Stimulated activated CD8-positive, alpha-beta memory T cell treated with anti-CD3 and anti-CD28 coated beads, Interleukin-12 subunit alpha, Interleukin-12 subunit beta, amount 100 ng/mL, for 24 hours (primary cell): ENCODE data around the gene USP44.
"Not testable (repeated sequence)": the region's sequence is repeated elsewhere in the genome, so short reads cannot be mapped to it uniquely, and the experiment has no call there.

Source experiments
- DNase-seq: peaks from one replicate; pipeline ENCODE4 v3.0.0-alpha.2; 2020; ENCODE audit errors: extremely low read depth

Gene USP44

GRCh38 chr12:95551305-95551704, at the start of gene USP44:
Gene USP44, minus strand, starts transcription at chr12:95551476. Its CDS starts 17,220 bp downstream, at chr12:95534256.
- DNase-seq = no peak

DNA sequence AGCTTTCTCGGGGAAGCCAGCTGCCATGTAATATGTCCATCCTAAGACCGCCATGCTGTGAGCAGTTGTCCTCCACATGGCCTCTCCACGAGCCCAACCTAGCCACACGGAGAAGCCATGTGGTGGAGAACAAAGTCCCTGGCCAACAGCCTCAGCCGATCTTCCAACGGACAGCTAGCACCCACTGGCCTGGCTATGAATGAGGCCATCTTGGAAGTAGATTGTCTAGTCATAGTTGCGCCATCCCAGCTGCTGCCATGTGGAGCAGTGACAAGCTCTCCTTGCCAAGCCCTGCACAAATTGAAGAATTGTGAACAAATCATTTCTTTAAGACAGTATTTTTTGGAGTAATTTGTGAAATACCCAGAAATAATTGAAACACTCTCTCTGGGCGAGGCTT, 49.3 kb upstream of the USP44 start:
- no peak for DNase-seq

DNA sequence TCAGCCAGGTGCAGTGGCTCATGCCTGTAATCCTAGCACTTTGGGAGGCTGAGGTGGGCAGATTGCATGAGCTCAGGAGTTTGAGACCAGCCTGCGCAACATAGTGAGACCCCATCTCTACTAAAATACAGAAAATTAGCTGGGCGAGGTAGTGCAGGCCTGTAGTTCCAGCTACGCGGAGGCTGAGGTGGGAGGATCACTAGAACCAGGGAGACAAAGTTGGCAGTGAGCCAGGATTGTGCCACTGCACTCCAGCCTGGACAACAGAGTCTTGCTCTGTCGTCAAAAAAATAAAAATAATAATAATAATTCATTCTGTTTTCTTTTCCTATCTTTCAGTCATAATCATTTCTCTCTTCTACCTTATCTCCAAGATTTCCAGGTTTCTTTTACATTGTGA, 48.6 kb upstream of the USP44 start:
- DNase-seq = no peak

DNA sequence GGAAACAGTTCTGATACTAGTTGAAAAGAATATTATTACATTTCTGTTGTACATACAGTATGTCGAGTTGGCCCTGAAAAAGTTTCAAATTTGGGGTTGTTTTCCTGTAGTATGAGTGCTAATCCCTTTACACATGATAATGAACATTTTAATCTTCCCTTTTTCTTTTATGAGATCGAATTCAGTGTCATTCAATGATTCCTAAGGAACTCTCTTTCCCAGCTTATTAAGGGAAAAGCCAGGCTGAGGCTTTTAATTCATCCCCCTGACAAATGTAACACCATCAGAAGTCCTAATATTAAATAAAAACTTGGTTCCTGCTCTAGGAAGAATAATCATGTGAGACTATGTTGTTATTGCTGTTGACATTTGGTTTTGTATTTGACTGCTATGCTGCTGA, 42.9 kb upstream of the USP44 start:
- no peak for DNase-seq

DNA sequence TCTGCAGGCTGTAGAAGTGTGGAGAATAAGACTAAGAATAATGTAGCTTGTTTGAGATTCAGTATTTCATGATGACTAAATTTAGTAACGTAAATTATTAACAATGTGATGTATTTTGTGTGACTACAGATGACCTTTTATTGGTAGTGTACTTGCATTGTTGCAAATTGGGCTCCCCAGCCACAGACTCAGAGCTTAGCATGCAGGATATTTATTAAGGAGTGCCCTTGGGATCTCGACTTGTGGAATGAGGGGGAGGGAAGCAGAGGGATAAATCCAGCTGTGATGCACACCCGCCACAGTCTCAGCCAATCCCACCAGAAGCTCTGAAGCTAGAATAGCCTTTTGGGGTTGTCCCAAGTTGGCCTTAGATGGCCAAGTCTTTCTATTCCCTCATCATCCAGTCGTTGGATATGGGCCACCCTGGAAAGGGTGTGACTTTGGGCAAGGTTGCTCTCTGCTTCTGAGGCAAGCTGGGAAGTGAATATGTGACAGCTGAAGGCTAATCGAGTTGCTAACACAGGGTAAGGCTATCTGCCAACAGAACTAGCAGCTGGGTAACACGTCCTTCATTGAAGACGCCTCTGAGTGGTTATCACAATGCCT, 42.1 kb upstream of the USP44 start:
- no peak for DNase-seq

DNA sequence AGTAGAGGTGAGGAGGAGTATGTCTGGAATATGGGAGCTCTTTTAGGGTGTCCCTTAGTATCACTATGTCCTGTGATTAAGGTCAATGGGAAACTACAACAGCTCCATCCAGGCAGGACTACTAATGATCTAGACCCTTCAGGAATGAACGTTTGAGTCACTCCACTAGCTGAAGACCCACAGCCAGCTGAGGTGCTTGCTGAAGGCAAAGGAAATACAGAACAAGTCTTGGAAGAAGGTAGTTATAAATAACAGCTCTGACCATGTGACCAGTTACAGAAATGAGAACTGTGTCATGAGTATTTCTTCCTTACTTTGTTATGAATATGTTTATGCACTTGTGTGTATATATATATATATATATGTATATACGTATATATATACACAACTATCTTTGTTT, 40.5 kb upstream of the USP44 start:
- DNase-seq = no peak

GRCh38 chr12:95590775-95591174, 39.5 kb upstream of the USP44 start:
- DNase-seq = no peak

DNA sequence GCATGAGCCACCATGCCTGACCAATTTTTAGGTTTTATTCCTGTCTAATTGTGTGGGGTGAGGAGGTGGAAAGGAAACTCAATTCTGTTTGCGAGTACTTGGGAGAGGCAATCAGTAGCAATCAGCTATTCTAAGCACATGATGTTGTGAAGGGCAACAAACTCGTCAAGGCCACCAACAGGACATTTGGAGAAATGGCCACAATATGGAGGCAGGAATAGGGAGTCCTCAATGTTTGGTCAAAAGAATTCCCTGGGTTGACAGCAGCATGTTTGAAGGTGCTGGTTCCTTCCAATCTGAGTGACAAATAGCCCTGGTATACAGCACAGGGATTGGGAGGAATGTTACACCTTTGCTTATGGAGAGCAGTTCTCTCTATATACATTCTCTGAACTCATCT, 32.7 kb upstream of the USP44 start:
- no peak for DNase-seq

- DNase-seq = no peak
Observed at GRCh38 chr12:95582230-95583058, 31.2 kb upstream of the USP44 start.

DNA sequence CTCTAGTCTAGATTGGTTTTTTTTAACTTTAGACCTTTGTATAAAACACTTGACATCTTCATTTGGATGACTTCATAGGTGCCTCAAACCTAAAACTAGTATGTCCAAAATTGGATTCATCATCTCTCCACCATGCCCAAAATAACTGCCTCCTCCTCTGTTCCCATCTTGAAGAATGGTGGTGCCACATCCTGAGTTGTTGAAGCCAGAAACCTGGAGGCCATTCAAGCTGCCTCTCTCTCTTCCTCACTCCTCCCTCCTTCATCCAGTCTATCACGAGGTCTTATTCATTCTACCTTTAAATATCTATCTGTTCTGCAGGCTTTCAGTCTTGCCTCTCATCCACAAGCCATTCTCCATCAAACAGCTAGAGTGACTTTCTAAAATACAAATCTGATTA, 26.5 kb upstream of the USP44 start:
- DNase-seq = no peak

- DNase-seq = no peak
Observed at GRCh38 chr12:95574799-95575452, 23.6 kb upstream of the USP44 start.

GRCh38 chr12:95573951-95574576, 22.8 kb upstream of the USP44 start:
- DNase-seq = no peak

DNA sequence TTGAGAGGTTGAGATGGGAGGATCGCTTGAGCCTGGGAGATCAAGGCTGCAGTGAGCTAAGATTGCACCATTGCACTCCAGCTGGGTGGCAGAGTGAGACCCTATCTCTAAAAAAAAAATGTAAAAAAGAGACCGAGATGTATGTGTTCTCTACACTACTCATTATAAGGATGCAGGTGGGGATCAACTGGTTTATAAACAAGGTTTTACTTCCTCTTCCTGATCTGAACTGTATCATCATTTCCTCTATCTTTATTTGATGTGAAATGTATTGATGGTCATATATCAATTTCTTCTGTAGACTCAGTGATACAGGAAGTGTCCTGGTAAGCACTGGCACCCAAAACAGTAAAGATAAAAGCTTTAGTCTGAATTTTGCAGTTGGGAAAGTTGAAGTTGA, 20.1 kb upstream of the USP44 start:
- DNase-seq = no peak

DNA sequence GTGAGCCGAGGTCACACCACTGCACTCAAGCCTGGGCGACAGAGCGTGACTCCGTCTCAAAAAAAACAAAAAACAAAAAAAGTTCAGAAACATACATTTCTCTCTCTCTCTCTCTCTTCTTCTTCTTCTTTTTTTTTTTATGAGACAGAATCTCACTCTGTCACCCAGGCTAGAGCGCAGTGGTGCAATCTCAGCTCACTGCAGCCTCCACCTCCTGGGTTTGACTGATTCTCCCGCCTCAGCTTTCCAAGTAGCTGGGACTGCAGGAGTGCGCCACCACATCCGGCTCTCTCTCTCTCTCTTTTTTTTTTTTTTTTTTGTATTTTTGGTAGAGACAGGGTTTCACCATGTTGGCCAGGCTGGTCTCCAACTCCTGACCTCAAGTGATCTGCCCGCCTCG, 16.8 kb upstream of the USP44 start:
- DNase-seq = not testable (repeated sequence)

- DNase-seq = no peak
Observed at GRCh38 chr12:95557625-95558024, 6.3 kb upstream of the USP44 start.

DNA sequence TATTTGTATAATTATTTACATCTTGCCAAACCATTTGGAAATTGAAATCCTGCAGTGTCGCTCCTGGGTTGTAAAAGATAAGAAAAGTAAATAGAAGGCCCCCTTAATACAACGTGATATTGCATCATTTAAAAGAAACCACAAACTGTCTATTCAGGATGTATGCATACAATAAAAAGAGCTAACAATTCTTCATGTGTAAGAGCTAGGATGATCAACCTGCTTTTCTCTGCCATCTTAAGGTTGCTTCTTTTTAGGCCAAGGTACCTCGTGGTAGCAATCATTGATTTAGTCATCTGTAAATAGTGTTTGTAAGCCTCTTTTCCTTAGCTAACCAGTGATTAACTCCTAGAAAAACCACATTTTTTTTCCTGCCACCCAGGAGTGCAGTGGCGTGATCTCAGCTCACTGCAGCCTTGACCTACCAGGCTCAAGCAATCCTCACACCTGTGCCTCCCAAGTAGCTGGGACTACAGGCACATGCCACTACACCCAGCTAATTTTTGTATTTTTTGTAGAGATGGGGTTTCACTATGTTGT, 3.3 kb upstream of the USP44 start:
- DNase-seq = no peak

DNA sequence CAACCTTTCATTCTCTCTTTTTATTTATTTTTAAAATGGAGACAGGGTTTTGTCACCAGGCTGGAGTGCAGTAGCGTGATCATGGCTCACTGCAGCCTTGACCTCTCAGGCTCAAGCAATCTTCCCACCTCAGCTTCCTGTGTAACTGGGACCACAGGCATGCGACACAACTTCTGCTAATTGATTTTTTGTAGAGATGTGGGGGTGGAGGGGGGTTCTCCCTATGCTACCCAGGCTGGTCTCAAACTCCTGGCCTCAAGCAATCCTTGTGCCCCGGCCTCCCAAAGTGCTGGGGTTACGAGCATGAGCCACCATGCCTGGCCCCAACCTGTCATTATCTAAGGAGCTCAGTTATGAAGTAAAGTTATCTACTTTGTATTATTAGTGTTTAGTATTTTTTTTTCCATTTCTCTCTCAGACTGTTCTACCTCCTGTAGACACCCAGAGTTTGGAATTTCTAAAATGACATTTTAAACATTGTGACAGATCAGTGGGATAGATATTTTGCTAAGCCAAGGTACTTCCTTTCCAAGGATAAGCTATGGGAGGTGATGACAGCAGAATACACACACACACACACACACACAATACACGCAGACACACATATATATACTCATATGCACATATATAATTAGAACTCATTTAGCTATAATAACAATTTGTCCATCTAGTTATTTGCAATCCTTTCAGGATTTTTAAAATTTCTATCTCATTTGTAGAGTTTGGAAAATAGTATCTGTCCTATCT, 2.1 kb upstream of the USP44 start:
- no peak for DNase-seq

DNA sequence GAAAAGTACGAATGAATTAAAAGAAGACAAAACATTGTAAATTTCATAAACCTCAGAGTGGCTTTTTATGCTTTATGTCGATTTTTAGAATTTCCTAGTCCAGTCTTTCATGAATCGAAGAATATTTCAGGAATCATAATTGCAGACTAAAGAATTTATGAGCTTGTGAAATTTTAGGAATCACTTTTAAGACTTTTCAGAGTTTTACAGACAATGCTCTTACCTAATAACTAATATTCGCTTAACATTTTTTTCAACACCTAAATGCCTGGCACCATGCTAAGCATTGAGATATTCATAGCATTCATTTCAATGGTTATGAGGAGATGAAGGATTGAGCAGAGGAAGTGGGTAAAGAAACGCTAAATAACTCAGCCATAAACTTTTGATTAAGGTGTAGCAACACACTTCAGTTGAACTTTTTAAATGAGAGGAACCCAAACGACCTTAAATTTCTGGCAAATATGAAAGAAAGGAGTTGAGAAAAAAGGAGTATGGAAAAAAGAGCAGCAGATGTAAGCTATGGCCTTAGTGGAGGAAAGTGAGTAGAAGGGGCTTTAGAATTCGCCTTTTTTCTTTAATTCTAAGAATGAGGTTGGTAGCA, 739 bp upstream of the USP44 start:
- no peak for DNase-seq

GRCh38 chr12:95549392-95550084, 1.7 kb downstream of the USP44 start:
- DNase-seq = no peak
